Ascending aorta (tissue), 2 donors: ENCODE data around the gene NHEJ1. TPM values are rescaled to one million over a fixed set of nuclear protein-coding genes. Genes with fewer than 3 reads are reported as not detected.
A peak's percentile ranks its signal among the peaks of the same experiment; 100 is the strongest.

Experiments
- DNase-seq, 2 donors: peaks; one replicate each; pipeline ENCODE4 v3.0.0-alpha.2; 2019; ENCODE audit warnings: low spot score in 2 of 2
- H3K27ac ChIP-seq, 2 donors: fragments of 200-600 bp; sonication (generic); one replicate each; pipeline ENCODE4 v1.5.1; 2016 to 2017; ENCODE audit warnings: mild to moderate bottlenecking in 1 of 2
- H3K27me3 ChIP-seq: fragments of 200-600 bp; sonication (generic); one replicate; pipeline ENCODE4 v1.5.1; 2017
- H3K36me3 ChIP-seq, 2 donors: fragments of 200-600 bp; sonication (generic); one replicate each; pipeline ENCODE4 v1.5.1; 2016
- H3K4me1 ChIP-seq, 2 donors: fragments of 200-600 bp; sonication (generic); one replicate each; pipeline ENCODE4 v1.5.1; 2016 to 2017; ENCODE audit warnings: mild to moderate bottlenecking in 1 of 2
- H3K4me3 ChIP-seq, 2 donors: fragments of 200-600 bp; sonication (generic); one replicate each; pipeline ENCODE4 v1.5.1; 2016 to 2017; ENCODE audit warnings: mild to moderate bottlenecking in 1 of 2
- H3K9me3 ChIP-seq, 2 donors: fragments of 200-600 bp; sonication (generic); one replicate each; pipeline ENCODE4 v1.5.1; 2016
- intact Hi-C: fragments of 100-400 bp; cut with DNase I; formaldehyde crosslinking; loops from one replicate; pipeline ENCODE4 v1.15.1; 2023
- total RNA-seq: library from RNA; depleted of rRNA; stranded (reverse); fragments of >200 nt; gene quantifications from one replicate; pipeline ENCODE4 v1.1.0, GENCODE V29; 2016
- TF ChIP-seq, protein P1 (sequence below), 3 experiments: fragments of 200-600 bp in 2 of 3; fragments of 450-650 bp in 1 of 3; sonication (generic) in 2 of 3; IDR thresholded peaks; one replicate each; pipeline ENCODE4 v1.5.1; 2016 to 2019; ENCODE audit warnings: antibody characterized with exemption in 3 of 3, mild to moderate bottlenecking in 1 of 3, moderate library complexity in 1 of 3

The NHEJ1 gene
- total RNA-seq, 1 donor from 2014 or later = 21.6 TPM

GRCh38 chr2:219059725-219060682, 100.6 kb downstream of the NHEJ1 start:
- H3K4me3 ChIP-seq = peak overlapping the region; percentile 50 to 56
- H3K36me3 ChIP-seq = no peaks in the 10 kb centered on the region
- H3K9me3 ChIP-seq = no peaks in the 10 kb centered on the region
- no peak for DNase-seq
- peaks cover 29 to 31% of the 10 kb centered on the region in 2 donors for H3K4me1 ChIP-seq
- no peak overlapping the region for H3K27ac ChIP-seq
- intact Hi-C loops = loop anchor here (5.0 kb wide), 1 partner anchor 237 kb away; no protein-coding TSS in a partner anchor
- TF ChIP-seq, protein P1, sequence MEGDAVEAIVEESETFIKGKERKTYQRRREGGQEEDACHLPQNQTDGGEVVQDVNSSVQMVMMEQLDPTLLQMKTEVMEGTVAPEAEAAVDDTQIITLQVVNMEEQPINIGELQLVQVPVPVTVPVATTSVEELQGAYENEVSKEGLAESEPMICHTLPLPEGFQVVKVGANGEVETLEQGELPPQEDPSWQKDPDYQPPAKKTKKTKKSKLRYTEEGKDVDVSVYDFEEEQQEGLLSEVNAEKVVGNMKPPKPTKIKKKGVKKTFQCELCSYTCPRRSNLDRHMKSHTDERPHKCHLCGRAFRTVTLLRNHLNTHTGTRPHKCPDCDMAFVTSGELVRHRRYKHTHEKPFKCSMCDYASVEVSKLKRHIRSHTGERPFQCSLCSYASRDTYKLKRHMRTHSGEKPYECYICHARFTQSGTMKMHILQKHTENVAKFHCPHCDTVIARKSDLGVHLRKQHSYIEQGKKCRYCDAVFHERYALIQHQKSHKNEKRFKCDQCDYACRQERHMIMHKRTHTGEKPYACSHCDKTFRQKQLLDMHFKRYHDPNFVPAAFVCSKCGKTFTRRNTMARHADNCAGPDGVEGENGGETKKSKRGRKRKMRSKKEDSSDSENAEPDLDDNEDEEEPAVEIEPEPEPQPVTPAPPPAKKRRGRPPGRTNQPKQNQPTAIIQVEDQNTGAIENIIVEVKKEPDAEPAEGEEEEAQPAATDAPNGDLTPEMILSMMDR (IDR thresholded peaks at IDR 0.05) = no peak
- H3K27me3 ChIP-seq = peaks cover 19% of the 10 kb centered on the region

GRCh38 chr2:219059375-219059724, 101.3 kb downstream of the NHEJ1 start:
- TF ChIP-seq, protein P1 (IDR thresholded peaks at IDR 0.05) = no peak
- Histone ChIP-seq H3K27ac (no peak overlapping the region), H3K4me1 (peaks cover 29 to 31% of the 10 kb centered on the region in 2 donors), H3K36me3 (no peaks in the 10 kb centered on the region), H3K9me3 (no peaks in the 10 kb centered on the region), H3K27me3 (peaks cover 19% of the 10 kb centered on the region), H3K4me3 (peak overlapping the region; percentile 50 to 56)
- intact Hi-C loops = loop anchor here (5.0 kb wide), 1 partner anchor 238 kb away; no protein-coding TSS in a partner anchor
- DNase-seq = no peak

DNA sequence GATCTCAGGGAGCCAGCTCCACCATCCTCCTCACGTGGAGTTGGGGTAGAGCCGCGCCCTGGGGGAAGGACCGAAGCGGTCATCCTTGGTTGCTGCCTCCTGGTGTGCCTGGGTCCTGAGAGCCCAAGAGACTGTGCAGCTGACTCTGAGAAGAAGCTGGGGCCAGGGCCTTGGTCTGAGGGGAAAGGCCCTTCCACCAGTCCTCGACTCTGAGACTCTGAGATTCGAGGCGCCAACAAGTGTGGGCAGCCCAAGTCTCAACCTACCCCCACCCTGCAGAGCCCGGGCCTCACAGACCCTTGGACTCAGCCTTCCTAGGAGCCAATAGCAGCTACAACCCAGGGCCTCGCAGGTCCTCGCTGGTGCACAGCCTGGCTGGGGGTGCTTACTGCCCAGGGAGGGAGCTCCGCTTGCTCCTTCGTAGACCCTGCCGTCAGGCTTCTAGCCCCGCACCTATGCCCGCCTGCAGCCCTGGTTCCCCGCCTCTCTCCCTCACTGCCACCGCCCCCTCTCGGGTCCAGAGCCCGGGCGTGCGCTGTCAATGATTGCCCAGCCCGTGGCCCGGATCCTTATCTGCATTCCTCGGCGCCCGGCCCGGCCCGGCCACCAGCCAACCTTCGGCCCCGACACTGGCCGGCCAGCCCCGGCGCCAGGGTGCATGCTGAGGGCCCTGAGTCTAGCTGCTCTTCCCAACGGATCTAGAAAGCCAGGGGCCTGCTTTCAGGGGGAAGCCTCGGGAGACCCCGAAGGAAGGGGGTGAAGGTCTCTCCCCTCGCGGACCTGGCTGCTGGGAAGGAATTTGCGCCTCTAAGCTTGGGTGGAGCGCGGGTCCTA, 101.9 kb downstream of the NHEJ1 start:
- Histone ChIP-seq H3K27me3 (peaks cover 19% of the 10 kb centered on the region), H3K9me3 (no peaks in the 10 kb centered on the region), H3K4me3 (peak overlapping the region; percentile 50 to 56), H3K36me3 (no peaks in the 10 kb centered on the region), H3K27ac (no peak overlapping the region), H3K4me1 (peaks cover 29 to 31% of the 10 kb centered on the region in 2 donors)
- intact Hi-C loops = loop anchor here (1.0 to 5.0 kb wide), 3 partner anchors 61 to 239 kb away; no protein-coding TSS in a partner anchor
- TF ChIP-seq, protein P1 (IDR thresholded peaks at IDR 0.05) = no peak
- DNase-seq = no peak

DNA sequence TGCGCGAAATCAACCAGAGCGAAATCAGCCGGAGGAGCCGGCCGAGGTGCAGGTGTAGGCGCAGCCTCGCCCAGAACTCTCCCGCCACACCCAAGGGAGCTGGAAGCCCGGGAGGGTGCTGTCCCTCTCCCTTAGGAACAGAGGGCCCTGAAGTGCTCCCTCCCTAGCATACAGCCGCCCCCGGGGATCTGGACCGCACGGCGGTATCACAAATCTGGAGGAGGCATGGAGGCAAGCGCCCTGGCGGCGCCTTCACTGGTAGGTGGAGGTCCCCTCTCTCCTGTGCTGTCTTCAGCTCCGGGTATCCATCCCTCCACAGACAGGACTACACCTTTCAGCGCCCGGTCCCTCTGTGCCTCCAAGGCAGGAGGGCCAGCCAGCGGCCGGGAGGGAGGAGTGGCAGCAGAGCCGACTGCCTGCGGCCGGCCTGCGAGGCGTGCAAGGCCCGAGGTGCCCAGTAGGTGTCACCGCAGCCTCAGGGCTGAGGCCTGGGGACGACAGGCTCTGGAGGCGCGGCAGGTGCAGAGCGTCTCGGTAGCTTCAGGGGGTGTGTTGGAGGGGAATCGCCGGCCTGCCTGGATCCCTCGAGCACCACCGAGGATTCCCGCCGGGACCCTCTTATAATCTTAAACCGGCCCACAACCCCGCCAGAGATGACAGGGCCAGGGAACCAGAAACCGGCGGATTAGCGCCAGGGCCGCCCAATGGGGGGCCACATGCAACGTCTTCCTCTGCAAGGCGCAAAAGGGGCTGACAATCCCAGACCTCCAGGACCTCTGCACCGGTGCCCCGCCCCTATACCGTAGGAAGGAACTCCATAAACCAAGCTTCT, 102.7 kb downstream of the NHEJ1 start:
- Histone ChIP-seq H3K27ac (no peak overlapping the region), H3K36me3 (no peaks in the 10 kb centered on the region), H3K27me3 (peaks cover 19% of the 10 kb centered on the region), H3K4me1 (peaks cover 29 to 31% of the 10 kb centered on the region in 2 donors), H3K4me3 (peak overlapping the region in 1 of 2 donors; percentile 56), H3K9me3 (no peaks in the 10 kb centered on the region)
- DNase-seq = peak; percentile 18 to 74
- intact Hi-C loops = loop anchor here (1.0 to 5.0 kb wide), 3 partner anchors 61 to 239 kb away; no protein-coding TSS in a partner anchor
- TF ChIP-seq, protein P1 (IDR thresholded peaks at IDR 0.05) = peak; percentile 89 to 94 (median 92)
